NCI-H526 treated with DMSO at 0.1 percent for 48 hours (cell line): ENCODE results near the gene ULBP1.
A peak's percentile ranks its signal among the peaks of the same experiment; 100 is the strongest.
"Not testable (repeated sequence)": the region's sequence is repeated elsewhere in the genome, so short reads cannot be mapped to it uniquely, and the experiment has no call there.

Experiments used
- DNase-seq: peaks from one replicate; lab custom pipeline; 2025; lab: John Stamatoyannopoulos, UW

ULBP1 gene

GRCh38 chr6:150004783-150005717, 41.3 kb downstream of the ULBP1 start:
- DNase-seq, result peak; percentile 62

- no peak for DNase-seq
Measured at GRCh38 chr6:150005761-150006651, 42.3 kb downstream of the ULBP1 start.

GRCh38 chr6:150006961-150007464, 43.3 kb downstream of the ULBP1 start:
- no peak for DNase-seq

GRCh38 chr6:150008588-150008987, 44.8 kb downstream of the ULBP1 start:
- no peak for DNase-seq

- DNase-seq, result not testable (repeated sequence)
Measured at GRCh38 chr6:150012846-150013784, 49.4 kb downstream of the ULBP1 start.

- DNase-seq, result not testable (repeated sequence)
Measured at GRCh38 chr6:150013785-150014622, 50.3 kb downstream of the ULBP1 start.

- DNase-seq, result not testable (repeated sequence)
Measured at GRCh38 chr6:150014623-150015280, 51.0 kb downstream of the ULBP1 start.

GRCh38 chr6:150015281-150016001, 51.7 kb downstream of the ULBP1 start:
- DNase-seq, result not testable (repeated sequence)

- DNase-seq, result peak; percentile 56
Measured at GRCh38 chr6:150016324-150017185, 52.8 kb downstream of the ULBP1 start.

GRCh38 chr6:150017186-150017521, 53.4 kb downstream of the ULBP1 start:
- DNase-seq, result not testable (repeated sequence)

GRCh38 chr6:150018846-150019580, 55.3 kb downstream of the ULBP1 start:
- no peak for DNase-seq

GRCh38 chr6:150021870-150022269, 58.1 kb downstream of the ULBP1 start:
- not testable (repeated sequence) for DNase-seq
